Psoas muscle (tissue), 8 donors: ENCODE data around the gene GCKR. TPM values are rescaled to one million over a fixed set of nuclear protein-coding genes. Genes with fewer than 3 reads are reported as not detected.

Experiments
- ATAC-seq, 4 donors: fragments of 200-7000 bp; cut with Tn5 transposase; one replicate each; pipeline ENCODE4 v1.9.1; 2020; ENCODE audit warnings: moderate library complexity in 3 of 4, mild to moderate bottlenecking in 2 of 4
- DNase-seq, 2 donors: peaks; one replicate each; pipeline ENCODE4 v3.0.0-alpha.2; 2020
- H3K27ac ChIP-seq: fragments of 200-600 bp; one replicate; pipeline ENCODE4 v1.8.0; 2022
- H3K27me3 ChIP-seq, 3 donors: fragments of 200-600 bp in 1 of 3; one replicate each; pipeline versions ENCODE4 v1.6.1 to v1.8.0; 2013 to 2022; ENCODE audit warnings: low read length in 2 of 3, mild to moderate bottlenecking in 2 of 3, moderate library complexity in 1 of 3; ENCODE audit not compliant: insufficient read depth in 3 of 3
- H3K36me3 ChIP-seq, 2 donors: fragments of 200-600 bp in 1 of 2; one replicate each; pipeline versions ENCODE4 v1.6.1 to v1.8.0; 2013 to 2022; ENCODE audit warnings: low read depth in 1 of 2, mild to moderate bottlenecking in 1 of 2, moderate library complexity in 1 of 2; ENCODE audit not compliant: insufficient read depth in 1 of 2
- H3K4me1 ChIP-seq: fragments of 200-600 bp; one replicate; pipeline ENCODE4 v1.8.0; 2022
- H3K4me3 ChIP-seq: fragments of 200-600 bp; one replicate; pipeline ENCODE4 v1.8.0; 2022; ENCODE audit warnings: mild to moderate bottlenecking
- H3K9me3 ChIP-seq: fragments of 200-600 bp; one replicate; pipeline ENCODE4 v1.8.0; 2022
- WGBS, 3 donors: extraction: QIAGEN DNeasy Blood & Tissue Kit; methylation state at CpG; one replicate each; pipeline versions ENCODE4 v1.1.6 to v1.1.7; 2013; 5-methylcytosine and 5-hydroxymethylcytosine counted together
- intact Hi-C, 2 donors: fragments of 100-400 bp; cut with DNase I; formaldehyde crosslinking; loops; one replicate each; pipeline versions ENCODE4 v1.11.0 to v1.14.2; 2022
- long read RNA-seq, 2 donors: library from polyadenylated mRNA; unstranded; transcript quantifications; one replicate each; pipeline ENCODE4 v2.0.0, GENCODE V29; 2021
- polyA plus RNA-seq, 3 donors: library from polyadenylated mRNA; stranded (reverse); fragments of 200-250 nt; gene quantifications; one replicate each; pipeline ENCODE4 v1.2.3, GENCODE V29; 2013
- total RNA-seq, 4 donors: library from RNA; stranded (reverse); fragmentation: NEBNext Ultra II Directional in 2 of 4; extraction: Animal tissue kit (Norgen Biotek cat#: 25700) in 2 of 4; gene quantifications; one replicate each; pipeline versions ENCODE4 v1.2.1 to v1.2.4, GENCODE V29; 2021 to 2023
- TF ChIP-seq, protein P1 (sequence below): fragments of 200-600 bp; IDR thresholded peaks from one replicate; pipeline ENCODE4 v1.8.0; 2022; ENCODE audit warnings: antibody characterized with exemption
- donor health status: healthy with polysubstance abuse.
- donor health status: DM: no; HTN: no; CAD: no; lungs with moderate emphysema.
- donor health status: Bipolar disorder and iron deficiency.
- donor health status: healthy.
- donor health status: DM: yes; HTN: yes; CAD: no.
- donor health status: DM: no; HTN: no; CAD: no.
- donor health status: DM: no; HTN: no; CAD: no.
- donor health status: DM: yes; HTN: yes; CAD: no.

GCKR gene, protein sequence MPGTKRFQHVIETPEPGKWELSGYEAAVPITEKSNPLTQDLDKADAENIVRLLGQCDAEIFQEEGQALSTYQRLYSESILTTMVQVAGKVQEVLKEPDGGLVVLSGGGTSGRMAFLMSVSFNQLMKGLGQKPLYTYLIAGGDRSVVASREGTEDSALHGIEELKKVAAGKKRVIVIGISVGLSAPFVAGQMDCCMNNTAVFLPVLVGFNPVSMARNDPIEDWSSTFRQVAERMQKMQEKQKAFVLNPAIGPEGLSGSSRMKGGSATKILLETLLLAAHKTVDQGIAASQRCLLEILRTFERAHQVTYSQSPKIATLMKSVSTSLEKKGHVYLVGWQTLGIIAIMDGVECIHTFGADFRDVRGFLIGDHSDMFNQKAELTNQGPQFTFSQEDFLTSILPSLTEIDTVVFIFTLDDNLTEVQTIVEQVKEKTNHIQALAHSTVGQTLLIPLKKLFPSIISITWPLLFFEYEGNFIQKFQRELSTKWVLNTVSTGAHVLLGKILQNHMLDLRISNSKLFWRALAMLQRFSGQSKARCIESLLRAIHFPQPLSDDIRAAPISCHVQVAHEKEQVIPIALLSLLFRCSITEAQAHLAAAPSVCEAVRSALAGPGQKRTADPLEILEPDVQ
- 1 to 10 TPM in 1 of 4 donors, not detected in 3; 2.0 TPM for total RNA-seq
- polyA plus RNA-seq: 1 to 10 TPM in 1 of 3 donors, under 1 TPM in 2; 0.05 to 1.6 (median 0.51) TPM
- long read RNA-seq, donor 1: 0 reads
- long read RNA-seq, donor 2: 0 reads

DNA sequence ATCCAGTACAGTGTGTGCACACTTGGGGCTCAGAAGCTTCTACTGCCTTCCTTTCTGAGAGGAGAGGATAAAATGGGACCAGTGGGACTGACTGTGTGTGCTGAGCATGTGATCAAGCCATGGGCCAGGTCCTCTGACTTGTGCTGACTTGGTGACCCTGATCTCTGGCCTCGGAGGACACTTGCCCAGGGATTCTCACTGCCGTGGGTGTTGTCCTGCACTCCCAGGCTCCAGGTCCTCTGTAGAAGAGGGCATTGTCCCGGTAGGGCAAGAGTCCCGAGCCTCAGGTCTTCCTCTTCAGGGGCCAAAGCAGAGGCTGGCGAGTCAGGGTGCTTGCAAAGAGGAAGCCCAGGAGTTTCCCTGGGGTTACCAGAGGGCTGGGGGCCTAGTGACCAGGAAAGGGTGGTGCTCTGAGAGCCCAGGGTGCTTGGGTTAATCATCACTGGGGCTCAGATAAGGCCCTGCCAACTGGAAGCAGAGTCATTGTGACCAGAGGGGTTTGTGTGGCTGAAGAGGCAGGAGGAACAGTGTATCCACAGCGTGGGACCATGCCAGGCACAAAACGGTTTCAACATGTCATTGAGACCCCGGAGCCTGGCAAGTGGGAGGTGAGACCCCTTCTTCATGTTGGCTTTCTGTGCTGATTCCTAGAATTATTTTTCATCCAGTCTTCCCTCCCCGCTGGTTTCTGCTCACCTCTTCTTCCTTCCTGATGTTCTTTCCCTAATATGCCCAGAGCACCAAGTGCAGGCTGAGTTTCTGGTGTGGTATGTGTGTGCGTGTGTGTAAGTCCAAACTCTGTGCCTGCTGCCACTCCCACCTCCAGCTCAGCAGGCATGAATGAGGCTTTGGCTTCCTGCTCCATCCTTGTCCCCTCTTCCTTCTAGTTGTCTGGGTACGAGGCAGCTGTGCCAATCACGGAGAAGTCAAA is at the start of gene GCKR:
Gene GCKR, plus strand, starts transcription at position 483 of the 931 bp plus-strand sequence. Its CDS starts 66 bp downstream, at position 549.
- H3K27me3 ChIP-seq: peaks cover 0 to 37% (median 7%) of the 10 kb centered on the region in 3 donors
- WGBS, 3 donors: 79 to 82% (median 80%) methylated on average over 12 of the region's 12 CpGs
- no peak within 1 kb of the TSS for H3K4me3 ChIP-seq
- no peak within 1 kb of the TSS for H3K27ac ChIP-seq
- intact Hi-C loops: loop anchor here in 1 of 2 donors (10.0 kb wide), 1 partner anchor 128 kb away; the partner anchor contains the start of genes CCDC121 and GPN1
- no peak for DNase-seq
- H3K9me3 ChIP-seq: no peaks in the 10 kb centered on the region
- TF ChIP-seq, protein P1, sequence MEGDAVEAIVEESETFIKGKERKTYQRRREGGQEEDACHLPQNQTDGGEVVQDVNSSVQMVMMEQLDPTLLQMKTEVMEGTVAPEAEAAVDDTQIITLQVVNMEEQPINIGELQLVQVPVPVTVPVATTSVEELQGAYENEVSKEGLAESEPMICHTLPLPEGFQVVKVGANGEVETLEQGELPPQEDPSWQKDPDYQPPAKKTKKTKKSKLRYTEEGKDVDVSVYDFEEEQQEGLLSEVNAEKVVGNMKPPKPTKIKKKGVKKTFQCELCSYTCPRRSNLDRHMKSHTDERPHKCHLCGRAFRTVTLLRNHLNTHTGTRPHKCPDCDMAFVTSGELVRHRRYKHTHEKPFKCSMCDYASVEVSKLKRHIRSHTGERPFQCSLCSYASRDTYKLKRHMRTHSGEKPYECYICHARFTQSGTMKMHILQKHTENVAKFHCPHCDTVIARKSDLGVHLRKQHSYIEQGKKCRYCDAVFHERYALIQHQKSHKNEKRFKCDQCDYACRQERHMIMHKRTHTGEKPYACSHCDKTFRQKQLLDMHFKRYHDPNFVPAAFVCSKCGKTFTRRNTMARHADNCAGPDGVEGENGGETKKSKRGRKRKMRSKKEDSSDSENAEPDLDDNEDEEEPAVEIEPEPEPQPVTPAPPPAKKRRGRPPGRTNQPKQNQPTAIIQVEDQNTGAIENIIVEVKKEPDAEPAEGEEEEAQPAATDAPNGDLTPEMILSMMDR: no peak
- peaks cover 5% of the 10 kb centered on the region for H3K4me1 ChIP-seq
- no peaks in the 10 kb centered on the region for H3K36me3 ChIP-seq
- ATAC-seq: no peak

DNA sequence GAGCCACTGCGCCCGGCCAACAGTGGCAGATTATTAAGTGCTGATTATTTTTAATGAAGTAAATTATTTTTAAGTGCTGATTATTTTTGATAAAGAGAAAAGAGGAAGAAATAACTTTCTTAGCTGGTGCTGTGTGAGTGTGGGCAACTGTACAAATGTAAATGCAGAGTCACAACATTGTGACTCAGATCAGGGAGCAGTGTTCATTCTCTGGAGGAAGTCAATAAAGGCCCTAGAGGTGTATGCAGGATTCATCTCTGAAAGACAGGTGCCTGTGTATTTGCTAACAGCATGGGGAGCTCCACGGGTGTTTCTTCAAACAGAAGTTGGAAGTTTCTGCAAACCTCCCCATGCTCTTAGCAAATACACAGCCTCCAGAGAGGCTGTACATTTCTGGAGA is 48.3 kb upstream of the GCKR start:
- DNase-seq: no peak
- intact Hi-C loops: no loop called here
- no peaks in the 10 kb centered on the region for H3K9me3 ChIP-seq
- 60 to 98% (median 81%) methylated on average over 3 of the region's 3 CpGs for WGBS, 3 donors
- no peak for ATAC-seq
- TF ChIP-seq, protein P1: no peak
- no peaks in the 10 kb centered on the region for H3K4me1 ChIP-seq
- peaks cover 14 to 87% of the 10 kb centered on the region in 2 donors for H3K36me3 ChIP-seq
- no peak overlapping the region for H3K4me3 ChIP-seq
- no peak overlapping the region for H3K27ac ChIP-seq
- no peaks in the 10 kb centered on the region for H3K27me3 ChIP-seq

DNA sequence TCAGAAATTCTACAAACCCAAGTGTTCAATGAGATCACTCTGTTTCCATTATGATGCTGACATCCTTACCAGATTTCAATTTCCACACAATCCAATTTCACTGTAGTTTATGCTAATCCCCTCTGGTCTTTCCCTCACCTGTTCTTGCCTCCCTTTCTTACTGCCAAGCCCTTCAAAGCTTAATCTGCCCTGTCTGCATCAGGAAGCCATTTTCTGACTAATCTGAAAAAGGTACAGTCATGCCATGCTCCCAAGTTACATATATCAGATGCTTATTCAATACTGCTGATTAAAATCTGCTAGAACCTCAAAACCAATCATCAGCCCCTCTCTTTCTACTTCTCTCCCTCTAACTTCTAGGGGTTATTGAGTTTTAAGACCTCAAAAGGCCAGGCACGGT is 45.5 kb upstream of the GCKR start:
- Histone ChIP-seq H3K27ac (no peak overlapping the region), H3K9me3 (no peaks in the 10 kb centered on the region), H3K4me3 (no peak overlapping the region), H3K4me1 (no peaks in the 10 kb centered on the region), H3K27me3 (no peaks in the 10 kb centered on the region), H3K36me3 (peaks cover 15 to 92% of the 10 kb centered on the region in 2 donors)
- whole genome bisulfite sequencing, 3 donors: 45 to 94% (median 53%) methylated on average over 1 of the region's 1 CpG
- no peak for ATAC-seq
- intact Hi-C loops: no loop called here
- TF ChIP-seq, protein P1: no peak
- DNase-seq: no peak

DNA sequence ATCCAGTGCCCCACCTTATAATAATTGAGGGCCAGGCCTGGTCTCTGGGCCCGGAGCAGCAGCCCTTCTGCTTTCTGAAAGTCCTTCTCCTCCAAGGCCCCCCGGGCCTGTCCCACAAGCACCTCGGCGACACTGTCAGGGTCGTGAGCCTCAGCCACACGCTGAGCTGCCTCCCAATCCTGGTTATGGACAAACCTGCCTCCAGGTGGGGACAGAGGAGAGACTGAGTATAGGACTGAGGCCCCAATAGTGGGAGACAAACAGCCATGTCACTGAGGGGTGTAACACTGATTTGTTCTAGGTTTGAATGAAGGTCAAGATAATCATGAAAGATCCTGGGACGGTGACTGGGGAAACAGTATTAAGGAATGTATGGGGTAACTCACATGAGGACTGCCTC is 42.7 kb upstream of the GCKR start:
- H3K27me3 ChIP-seq: no peaks in the 10 kb centered on the region
- no peak overlapping the region for H3K27ac ChIP-seq
- no peaks in the 10 kb centered on the region for H3K9me3 ChIP-seq
- TF ChIP-seq, protein P1: no peak
- intact Hi-C loops: no loop called here
- no peak overlapping the region for H3K4me3 ChIP-seq
- no peaks in the 10 kb centered on the region for H3K4me1 ChIP-seq
- H3K36me3 ChIP-seq: peaks cover 10 to 99% of the 10 kb centered on the region in 2 donors
- no peak for DNase-seq
- no peak for ATAC-seq
- 86 to 93% (median 91%) methylated on average over 7 of the region's 7 CpGs for WGBS, 3 donors
